NOMO-1 treated with dmso at 0.1 percent for 144 hours (cell line): Measurements from ENCODE around the gene PLEKHM3.
"Not testable (repeated sequence)": the region's sequence is repeated elsewhere in the genome, so short reads cannot be mapped to it uniquely, and the experiment has no call there.

Source experiments
- DNase-seq: peaks from one replicate; lab custom pipeline; 2025; ENCODE audit not compliant: unreplicated experiment; lab: John Stamatoyannopoulos, UW

The PLEKHM3 gene

GRCh38 chr2:208037564-208038487 lies 12.5 kb upstream of the PLEKHM3 start:
- no peak for DNase-seq

GRCh38 chr2:208036357-208036756 lies 11.0 kb upstream of the PLEKHM3 start:
- no peak for DNase-seq

GRCh38 chr2:208034503-208035140 lies 9.3 kb upstream of the PLEKHM3 start:
- no peak for DNase-seq

- peak; percentile 11 for DNase-seq
These were observed 8.6 kb upstream of the PLEKHM3 start for GRCh38 chr2:208033701-208034502.

- DNase-seq, result peak; percentile 82
These were observed 6.3 kb upstream of the PLEKHM3 start for GRCh38 chr2:208031608-208032019.

- DNase-seq, result no peak
These were observed 472 bp upstream of the PLEKHM3 start for GRCh38 chr2:208025814-208026184.

- DNase-seq, result no peak
These were observed 1.2 kb downstream of the PLEKHM3 start for GRCh38 chr2:208024091-208024490.

- DNase-seq, result no peak
These were observed 5.1 kb downstream of the PLEKHM3 start for GRCh38 chr2:208020253-208020652.

GRCh38 chr2:208018124-208018712 lies 7.1 kb downstream of the PLEKHM3 start:
- not testable (repeated sequence) for DNase-seq

GRCh38 chr2:208017721-208018120 lies 7.6 kb downstream of the PLEKHM3 start:
- DNase-seq, result no peak

GRCh38 chr2:208015475-208015874 lies 9.9 kb downstream of the PLEKHM3 start:
- no peak for DNase-seq

GRCh38 chr2:208013285-208014178 lies 11.8 kb downstream of the PLEKHM3 start:
- DNase-seq, result no peak

- peak; percentile 80 for DNase-seq
These were observed 12.9 kb downstream of the PLEKHM3 start for GRCh38 chr2:208012449-208012848.

GRCh38 chr2:208010506-208010905 lies 14.8 kb downstream of the PLEKHM3 start:
- no peak for DNase-seq

- DNase-seq, result peak; percentile 17
These were observed 18.5 kb downstream of the PLEKHM3 start for GRCh38 chr2:208006833-208007232.

GRCh38 chr2:208006337-208006736 lies 19.0 kb downstream of the PLEKHM3 start:
- no peak for DNase-seq

- DNase-seq, result no peak
These were observed 23.4 kb downstream of the PLEKHM3 start for GRCh38 chr2:208001924-208002323.

- no peak for DNase-seq
These were observed 24.5 kb downstream of the PLEKHM3 start for GRCh38 chr2:208000701-208001395.

GRCh38 chr2:207996848-207997247 lies 28.5 kb downstream of the PLEKHM3 start:
- DNase-seq, result peak; percentile 13
